ENCODE data around the gene FNIP2. TPM values are rescaled to one million over a fixed set of nuclear protein-coding genes. Genes with fewer than 3 reads are reported as not detected.
"Not testable (repeated sequence)": the region's sequence is repeated elsewhere in the genome, so short reads cannot be mapped to it uniquely, and the experiment has no call there.

FNIP2 gene
- total RNA-seq, 1 donor from 2014 or later, result 30.5 TPM

DNA sequence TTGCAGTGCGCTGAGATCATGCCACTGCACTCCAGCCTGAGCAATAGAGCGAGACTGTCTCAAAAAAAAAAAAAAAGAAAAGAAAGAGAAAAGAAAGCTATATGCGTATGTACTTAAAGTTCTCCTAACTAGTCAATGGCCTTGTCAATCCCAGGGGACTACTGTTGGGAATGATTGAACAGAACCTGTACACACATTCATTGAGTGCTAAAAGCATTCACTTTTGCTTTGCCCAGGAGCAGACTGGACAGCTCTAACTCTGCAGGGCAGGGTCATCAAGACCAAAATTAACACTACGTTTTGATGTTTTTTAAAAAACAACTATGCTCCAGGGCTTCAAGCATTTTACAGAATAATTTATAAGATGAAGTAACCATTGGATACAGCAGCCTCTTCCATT is 106.2 kb downstream of the FNIP2 start:
- Mint-ChIP-seq H3K4me1 (peaks cover 26% of the 10 kb centered on the region), H3K27me3 (ENCODE audit: low read depth) (no peaks in the 10 kb centered on the region), H3K27ac (ENCODE audit: unreplicated experiment) (no peak overlapping the region), H3K36me3 (ENCODE audit: low read depth) (peaks cover 24% of the 10 kb centered on the region), H3K4me3 (no peak overlapping the region), H3K9me3 (peaks cover 2% of the 10 kb centered on the region)
- DNase-seq (ENCODE audit: low read depth, low spot score), result no peak
- TF ChIP-seq CTCF (conservative IDR thresholded peaks at IDR 0.05), result no peak

DNA sequence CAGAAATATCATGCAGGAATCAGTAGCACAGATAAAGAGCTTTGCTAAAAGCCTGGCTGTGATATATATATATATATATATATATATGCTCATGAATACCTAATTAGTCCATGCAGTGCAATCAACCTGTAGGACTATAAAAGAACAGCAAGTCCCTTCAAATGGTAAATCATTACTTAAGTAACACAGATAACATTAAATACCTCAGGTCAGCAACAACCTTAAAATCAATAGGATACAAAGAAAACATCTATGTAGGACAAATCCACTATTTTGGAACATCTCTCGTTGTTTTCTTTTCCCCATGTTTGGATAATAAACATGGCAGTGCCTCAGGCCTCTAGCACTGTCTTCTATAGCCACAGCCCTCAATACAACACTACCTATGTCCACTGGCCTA is 106.6 kb downstream of the FNIP2 start:
- no peak for TF ChIP-seq CTCF (conservative IDR thresholded peaks at IDR 0.05)
- Mint-ChIP-seq H3K27ac (ENCODE audit: unreplicated experiment) (no peak overlapping the region), H3K4me3 (no peak overlapping the region), H3K9me3 (peaks cover 2% of the 10 kb centered on the region), H3K27me3 (ENCODE audit: low read depth) (no peaks in the 10 kb centered on the region), H3K36me3 (ENCODE audit: low read depth) (peaks cover 27% of the 10 kb centered on the region), H3K4me1 (peaks cover 22% of the 10 kb centered on the region)
- no peak for DNase-seq (ENCODE audit: low read depth, low spot score)

DNA sequence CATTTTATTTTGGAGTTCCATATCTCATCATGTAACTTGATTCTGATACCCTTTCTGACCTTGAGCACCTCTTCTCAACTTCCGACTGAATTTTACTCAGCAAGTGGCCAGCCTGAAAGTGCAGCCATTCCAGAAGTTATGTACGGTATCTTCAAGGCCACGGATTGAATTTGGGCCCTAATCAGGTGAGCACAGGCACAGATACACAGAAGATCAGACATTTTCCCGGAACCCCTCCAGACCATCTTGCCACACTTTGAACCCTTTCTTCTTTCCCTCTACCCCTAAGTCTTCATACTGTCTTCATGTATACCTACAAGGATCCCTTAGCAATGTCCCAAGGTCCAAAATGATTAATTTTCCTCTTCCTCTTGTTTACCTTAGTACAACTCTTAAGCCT is 108.2 kb downstream of the FNIP2 start:
- H3K27ac Mint-ChIP-seq (ENCODE audit: unreplicated experiment), result no peak overlapping the region
- no peaks in the 10 kb centered on the region for H3K27me3 Mint-ChIP-seq (ENCODE audit: low read depth)
- peaks cover 27% of the 10 kb centered on the region for H3K36me3 Mint-ChIP-seq (ENCODE audit: low read depth)
- H3K4me3 Mint-ChIP-seq, result no peak overlapping the region
- no peak for DNase-seq (ENCODE audit: low read depth, low spot score)
- peaks cover 2% of the 10 kb centered on the region for H3K9me3 Mint-ChIP-seq
- H3K4me1 Mint-ChIP-seq, result peaks cover 8% of the 10 kb centered on the region
- TF ChIP-seq CTCF (conservative IDR thresholded peaks at IDR 0.05), result no peak

DNA sequence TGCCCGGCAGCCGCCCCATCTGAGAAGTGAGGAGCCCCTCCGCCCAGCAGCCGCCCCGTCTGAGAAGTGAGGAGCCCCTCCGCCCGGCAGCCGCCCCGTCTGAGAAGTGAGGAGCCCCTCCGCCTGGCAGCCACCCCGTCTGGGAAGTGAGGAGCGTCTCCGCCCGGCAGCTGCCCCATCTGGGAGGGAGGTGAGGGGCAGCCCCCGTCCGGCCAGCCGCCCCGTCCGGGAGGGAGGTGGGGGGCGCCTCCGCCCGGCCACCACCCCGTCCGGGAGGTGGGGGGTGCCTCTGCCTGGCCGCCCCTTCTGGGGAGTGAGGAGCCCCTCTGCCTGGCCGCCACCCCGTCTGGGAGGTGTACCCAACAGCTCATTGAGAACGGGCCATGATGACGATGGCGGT is 113.3 kb downstream of the FNIP2 start:
- not testable (repeated sequence) for DNase-seq (ENCODE audit: low read depth, low spot score); H3K4me1 Mint-ChIP-seq; H3K9me3 Mint-ChIP-seq; H3K27me3 Mint-ChIP-seq (ENCODE audit: low read depth); H3K27ac Mint-ChIP-seq (ENCODE audit: unreplicated experiment); H3K4me3 Mint-ChIP-seq
- H3K36me3 Mint-ChIP-seq (ENCODE audit: low read depth), result peaks cover 46% of the 10 kb centered on the region

DNA sequence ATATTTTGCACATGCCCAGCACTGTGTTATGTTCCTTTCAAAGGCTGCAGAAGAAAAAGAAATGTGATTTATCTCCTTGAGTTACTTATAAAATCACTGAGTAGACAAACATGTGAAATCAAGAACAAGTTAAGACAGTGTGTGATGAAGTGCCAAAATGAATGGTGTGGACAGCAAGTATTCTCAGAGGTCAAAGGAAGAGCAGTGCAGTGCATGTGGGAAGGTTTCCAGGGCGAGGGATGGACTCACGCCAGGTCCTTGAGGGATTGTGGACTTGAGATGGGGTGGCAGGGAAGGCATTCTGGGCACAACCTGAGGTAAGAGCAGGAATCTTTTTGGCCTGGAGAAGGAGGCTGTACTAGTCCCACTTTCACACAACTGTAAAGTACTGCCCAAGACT is 115.5 kb downstream of the FNIP2 start:
- no peak overlapping the region for H3K27ac Mint-ChIP-seq (ENCODE audit: unreplicated experiment)
- H3K4me3 Mint-ChIP-seq, result no peak overlapping the region
- DNase-seq (ENCODE audit: low read depth, low spot score), result no peak
- no peak for TF ChIP-seq CTCF (conservative IDR thresholded peaks at IDR 0.05)
- H3K27me3 Mint-ChIP-seq (ENCODE audit: low read depth), result no peaks in the 10 kb centered on the region
- H3K36me3 Mint-ChIP-seq (ENCODE audit: low read depth), result peaks cover 36% of the 10 kb centered on the region
- peaks cover 3% of the 10 kb centered on the region for H3K9me3 Mint-ChIP-seq
- H3K4me1 Mint-ChIP-seq, result peaks cover 12% of the 10 kb centered on the region

DNA sequence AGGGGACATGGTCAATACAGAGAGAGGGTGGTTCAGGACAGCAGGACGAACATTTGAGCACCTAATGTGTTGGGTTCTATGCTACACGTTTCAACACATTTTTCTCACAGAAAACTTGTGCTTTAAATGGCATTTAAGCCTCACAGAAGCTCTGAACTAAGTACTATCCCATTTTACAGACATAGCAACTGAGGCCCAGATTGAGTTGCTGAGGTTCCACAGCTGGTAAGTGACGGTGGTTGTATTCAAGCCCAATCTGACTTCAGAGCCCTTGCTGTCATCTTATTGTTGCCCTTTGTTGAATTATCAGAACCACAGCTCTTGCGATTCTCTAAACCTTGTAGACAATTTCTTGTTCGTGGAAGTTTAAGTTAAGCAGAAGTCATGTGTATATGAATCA is 116.7 kb downstream of the FNIP2 start:
- no peak for DNase-seq (ENCODE audit: low read depth, low spot score)
- peaks cover 3% of the 10 kb centered on the region for H3K9me3 Mint-ChIP-seq
- H3K4me1 Mint-ChIP-seq, result peaks cover 12% of the 10 kb centered on the region
- no peaks in the 10 kb centered on the region for H3K27me3 Mint-ChIP-seq (ENCODE audit: low read depth)
- no peak overlapping the region for H3K4me3 Mint-ChIP-seq
- peaks cover 29% of the 10 kb centered on the region for H3K36me3 Mint-ChIP-seq (ENCODE audit: low read depth)
- no peak for TF ChIP-seq CTCF (conservative IDR thresholded peaks at IDR 0.05)
- no peak overlapping the region for H3K27ac Mint-ChIP-seq (ENCODE audit: unreplicated experiment)
